ENCODE data around the gene C1orf141.

C1orf141 gene

GRCh38 chr1:67100833-67101232 is 33.9 kb downstream of the C1orf141 start:
- H4K91ac ChIP-seq (ENCODE audit: low read depth, low read length): no peak overlapping the region
- WGBS (ENCODE audit: extremely low coverage, insufficient coverage, insufficient read length): no CpG with 5 or more reads among the region's 3 CpGs
- H3K4me1 ChIP-seq (ENCODE audit: control insufficient read depth in 1 of 2, insufficient read depth in 2 of 2, low read length in 2 of 2): no peaks in the 10 kb centered on the region
- H4K12ac ChIP-seq (ENCODE audit: low read depth, low read length): no peak overlapping the region
- H3K4me2 ChIP-seq (ENCODE audit: low read length): no peak overlapping the region
- H3K4ac ChIP-seq (ENCODE audit: low read depth, low read length): no peak overlapping the region
- no peak overlapping the region for H3K14ac ChIP-seq (ENCODE audit: low read length)
- H4K8ac ChIP-seq (ENCODE audit: low read depth, low read length): no peak overlapping the region
- H3K79me1 ChIP-seq (ENCODE audit: low read length): no peaks in the 10 kb centered on the region
- DNase-seq: no peak
- no peak overlapping the region for H3K27ac ChIP-seq (ENCODE audit: low read depth, low read length)
- H3K9ac ChIP-seq (ENCODE audit: low read length): no peak overlapping the region
- H3K9me3 ChIP-seq (ENCODE audit: insufficient read depth, low read depth, low read length): no peaks in the 10 kb centered on the region
- no peak overlapping the region for H3K4me3 ChIP-seq (ENCODE audit: low read depth, low read length)
- no peak overlapping the region for H2BK120ac ChIP-seq (ENCODE audit: insufficient read depth, low read length, poor library complexity)
- no peaks in the 10 kb centered on the region for H3K36me3 ChIP-seq (ENCODE audit: control insufficient read depth in 1 of 2, insufficient read depth in 2 of 2, low read length in 2 of 2)
- no peaks in the 10 kb centered on the region for H3K27me3 ChIP-seq (ENCODE audit: insufficient read depth, low read length)
- no peak overlapping the region for H2AK5ac ChIP-seq (ENCODE audit: low read length)
- no peak overlapping the region for H3K18ac ChIP-seq (ENCODE audit: low read length)
- no peak overlapping the region for H2BK5ac ChIP-seq (ENCODE audit: low read depth, low read length, poor library complexity)
- H3K79me2 ChIP-seq (ENCODE audit: control insufficient read depth, insufficient read depth, low read length, poor library complexity): no peaks in the 10 kb centered on the region
- no peak overlapping the region for H2AFZ ChIP-seq (ENCODE audit: insufficient read depth, low read length, poor library complexity)
- no peak overlapping the region for H3K23ac ChIP-seq (ENCODE audit: low read length)
- H2BK12ac ChIP-seq (ENCODE audit: low read length): no peak overlapping the region

GRCh38 chr1:67097305-67097704 is 37.5 kb downstream of the C1orf141 start:
- Histone ChIP-seq H2BK5ac (ENCODE audit: low read depth, low read length, poor library complexity) (no peak overlapping the region), H3K14ac (ENCODE audit: low read length) (no peak overlapping the region), H3K23ac (ENCODE audit: low read length) (no peak overlapping the region)

GRCh38 chr1:67094191-67094590 is 40.6 kb downstream of the C1orf141 start:
- peaks cover 0 to 2% of the 10 kb centered on the region in 2 experiments for H3K4me1 ChIP-seq (ENCODE audit: control insufficient read depth in 1 of 2, insufficient read depth in 2 of 2, low read length in 2 of 2)
- peak; percentile 94 to 98 for DNase-seq
- no peak overlapping the region for H3K14ac ChIP-seq (ENCODE audit: low read length)
- H3K4ac ChIP-seq (ENCODE audit: low read depth, low read length): no peak overlapping the region
- no CpG with 5 or more reads among the region's 2 CpGs for WGBS (ENCODE audit: extremely low coverage, insufficient coverage, insufficient read length)
- H3K79me1 ChIP-seq (ENCODE audit: low read length): no peaks in the 10 kb centered on the region
- no peak overlapping the region for H2BK5ac ChIP-seq (ENCODE audit: low read depth, low read length, poor library complexity)
- H2AK5ac ChIP-seq (ENCODE audit: low read length): no peak overlapping the region
- no peaks in the 10 kb centered on the region for H3K27me3 ChIP-seq (ENCODE audit: insufficient read depth, low read length)
- H3K9me3 ChIP-seq (ENCODE audit: insufficient read depth, low read depth, low read length): no peaks in the 10 kb centered on the region
- H3K23ac ChIP-seq (ENCODE audit: low read length): no peak overlapping the region
- H4K91ac ChIP-seq (ENCODE audit: low read depth, low read length): no peak overlapping the region
- H3K4me2 ChIP-seq (ENCODE audit: low read length): no peak overlapping the region
- H4K8ac ChIP-seq (ENCODE audit: low read depth, low read length): no peak overlapping the region
- no peak overlapping the region for H3K4me3 ChIP-seq (ENCODE audit: low read depth, low read length)
- H3K18ac ChIP-seq (ENCODE audit: low read length): no peak overlapping the region
- no peak overlapping the region for H2BK12ac ChIP-seq (ENCODE audit: low read length)
- H3K36me3 ChIP-seq (ENCODE audit: control insufficient read depth in 1 of 2, insufficient read depth in 2 of 2, low read length in 2 of 2): no peaks in the 10 kb centered on the region
- no peak overlapping the region for H2BK120ac ChIP-seq (ENCODE audit: insufficient read depth, low read length, poor library complexity)
- no peak overlapping the region for H3K9ac ChIP-seq (ENCODE audit: low read length)
- no peak overlapping the region for H2AFZ ChIP-seq (ENCODE audit: insufficient read depth, low read length, poor library complexity)
- no peak overlapping the region for H3K27ac ChIP-seq (ENCODE audit: low read depth, low read length)
- H3K79me2 ChIP-seq (ENCODE audit: control insufficient read depth, insufficient read depth, low read length, poor library complexity): no peaks in the 10 kb centered on the region
- no peak overlapping the region for H4K12ac ChIP-seq (ENCODE audit: low read depth, low read length)

More at GRCh38 chr1:67097305-67097704, 37.5 kb downstream of the C1orf141 start:
- no peaks in the 10 kb centered on the region for H3K36me3 ChIP-seq (ENCODE audit: control insufficient read depth in 1 of 2, insufficient read depth in 2 of 2, low read length in 2 of 2)
- no peak overlapping the region for H3K18ac ChIP-seq (ENCODE audit: low read length)
- H3K27me3 ChIP-seq (ENCODE audit: insufficient read depth, low read length): no peaks in the 10 kb centered on the region
- no peak overlapping the region for H2BK120ac ChIP-seq (ENCODE audit: insufficient read depth, low read length, poor library complexity)
- no peak overlapping the region for H3K9ac ChIP-seq (ENCODE audit: low read length)
- H2BK12ac ChIP-seq (ENCODE audit: low read length): no peak overlapping the region
- H3K79me1 ChIP-seq (ENCODE audit: low read length): no peaks in the 10 kb centered on the region
- H4K8ac ChIP-seq (ENCODE audit: low read depth, low read length): no peak overlapping the region
- H4K12ac ChIP-seq (ENCODE audit: low read depth, low read length): no peak overlapping the region
- peaks cover 0 to 2% of the 10 kb centered on the region in 2 experiments for H3K4me1 ChIP-seq (ENCODE audit: control insufficient read depth in 1 of 2, insufficient read depth in 2 of 2, low read length in 2 of 2)
- H2AFZ ChIP-seq (ENCODE audit: insufficient read depth, low read length, poor library complexity): no peak overlapping the region
- no peak overlapping the region for H3K4me3 ChIP-seq (ENCODE audit: low read depth, low read length)
- no peak overlapping the region for H3K4me2 ChIP-seq (ENCODE audit: low read length)
- H4K91ac ChIP-seq (ENCODE audit: low read depth, low read length): no peak overlapping the region
- no peaks in the 10 kb centered on the region for H3K9me3 ChIP-seq (ENCODE audit: insufficient read depth, low read depth, low read length)
- no peak overlapping the region for H2AK5ac ChIP-seq (ENCODE audit: low read length)
- H3K4ac ChIP-seq (ENCODE audit: low read depth, low read length): no peak overlapping the region
- H3K27ac ChIP-seq (ENCODE audit: low read depth, low read length): no peak overlapping the region
- no peak for DNase-seq
- no peaks in the 10 kb centered on the region for H3K79me2 ChIP-seq (ENCODE audit: control insufficient read depth, insufficient read depth, low read length, poor library complexity)

GRCh38 chr1:67089685-67090208 is 45.0 kb downstream of the C1orf141 start:
- no peak overlapping the region for H3K14ac ChIP-seq (ENCODE audit: low read length)
- H3K18ac ChIP-seq (ENCODE audit: low read length): no peak overlapping the region
- no peak overlapping the region for H3K9ac ChIP-seq (ENCODE audit: low read length)
- no peaks in the 10 kb centered on the region for H3K27me3 ChIP-seq (ENCODE audit: insufficient read depth, low read length)
- H4K8ac ChIP-seq (ENCODE audit: low read depth, low read length): no peak overlapping the region
- H4K12ac ChIP-seq (ENCODE audit: low read depth, low read length): no peak overlapping the region
- no peak for DNase-seq
- WGBS (ENCODE audit: extremely low coverage, insufficient coverage, insufficient read length): no CpG with 5 or more reads among the region's 1 CpG
- H4K91ac ChIP-seq (ENCODE audit: low read depth, low read length): no peak overlapping the region
- H3K36me3 ChIP-seq (ENCODE audit: control insufficient read depth in 1 of 2, insufficient read depth in 2 of 2, low read length in 2 of 2): no peaks in the 10 kb centered on the region
- H3K4ac ChIP-seq (ENCODE audit: low read depth, low read length): no peak overlapping the region
- H2AK5ac ChIP-seq (ENCODE audit: low read length): no peak overlapping the region
- no peak overlapping the region for H3K23ac ChIP-seq (ENCODE audit: low read length)
- no peaks in the 10 kb centered on the region for H3K79me2 ChIP-seq (ENCODE audit: control insufficient read depth, insufficient read depth, low read length, poor library complexity)
- H2BK5ac ChIP-seq (ENCODE audit: low read depth, low read length, poor library complexity): no peak overlapping the region
- H2BK120ac ChIP-seq (ENCODE audit: insufficient read depth, low read length, poor library complexity): no peak overlapping the region
- no peaks in the 10 kb centered on the region for H3K9me3 ChIP-seq (ENCODE audit: insufficient read depth, low read depth, low read length)
- peaks cover 0 to 2% of the 10 kb centered on the region in 2 experiments for H3K4me1 ChIP-seq (ENCODE audit: control insufficient read depth in 1 of 2, insufficient read depth in 2 of 2, low read length in 2 of 2)
- no peaks in the 10 kb centered on the region for H3K79me1 ChIP-seq (ENCODE audit: low read length)
- no peak overlapping the region for H3K27ac ChIP-seq (ENCODE audit: low read depth, low read length)
- no peak overlapping the region for H2BK12ac ChIP-seq (ENCODE audit: low read length)
- no peak overlapping the region for H3K4me3 ChIP-seq (ENCODE audit: low read depth, low read length)
- no peak overlapping the region for H2AFZ ChIP-seq (ENCODE audit: insufficient read depth, low read length, poor library complexity)
- H3K4me2 ChIP-seq (ENCODE audit: low read length): no peak overlapping the region

Data from trophoblast cell (in vitro differentiated cells and primary cell).